Measurements from ENCODE around the gene TTN. TPM values are rescaled to one million over a fixed set of nuclear protein-coding genes. Genes with fewer than 3 reads are reported as not detected.

TTN gene
- total RNA-seq, 1 donor from 2014 or later = 2.0 TPM

DNA sequence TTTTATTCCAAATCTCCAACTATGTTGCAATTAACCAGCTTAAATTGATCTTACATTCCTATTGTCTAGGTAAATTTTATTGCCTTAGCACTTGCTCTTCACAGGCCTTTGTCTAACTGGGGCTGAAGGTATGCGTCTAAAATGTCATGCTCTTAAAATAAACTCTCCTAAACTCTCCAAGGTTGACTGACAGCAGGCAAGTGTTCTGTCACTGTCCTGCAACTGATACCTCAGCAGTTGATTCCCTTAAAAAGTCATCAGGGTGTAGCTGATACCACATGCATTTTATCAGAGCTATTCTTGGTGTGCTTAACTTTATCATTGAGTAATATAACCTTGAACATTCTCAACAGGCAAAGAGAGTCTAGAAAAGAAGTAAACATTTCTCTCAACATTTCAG, 680 bp downstream of the TTN start:
- no peaks in the 10 kb centered on the region for H3K27me3 ChIP-seq
- no peaks in the 10 kb centered on the region for H3K36me3 ChIP-seq
- no peak overlapping the region for H3K27ac ChIP-seq
- H3K4me1 ChIP-seq = no peaks in the 10 kb centered on the region
- TF ChIP-seq, protein P1, sequence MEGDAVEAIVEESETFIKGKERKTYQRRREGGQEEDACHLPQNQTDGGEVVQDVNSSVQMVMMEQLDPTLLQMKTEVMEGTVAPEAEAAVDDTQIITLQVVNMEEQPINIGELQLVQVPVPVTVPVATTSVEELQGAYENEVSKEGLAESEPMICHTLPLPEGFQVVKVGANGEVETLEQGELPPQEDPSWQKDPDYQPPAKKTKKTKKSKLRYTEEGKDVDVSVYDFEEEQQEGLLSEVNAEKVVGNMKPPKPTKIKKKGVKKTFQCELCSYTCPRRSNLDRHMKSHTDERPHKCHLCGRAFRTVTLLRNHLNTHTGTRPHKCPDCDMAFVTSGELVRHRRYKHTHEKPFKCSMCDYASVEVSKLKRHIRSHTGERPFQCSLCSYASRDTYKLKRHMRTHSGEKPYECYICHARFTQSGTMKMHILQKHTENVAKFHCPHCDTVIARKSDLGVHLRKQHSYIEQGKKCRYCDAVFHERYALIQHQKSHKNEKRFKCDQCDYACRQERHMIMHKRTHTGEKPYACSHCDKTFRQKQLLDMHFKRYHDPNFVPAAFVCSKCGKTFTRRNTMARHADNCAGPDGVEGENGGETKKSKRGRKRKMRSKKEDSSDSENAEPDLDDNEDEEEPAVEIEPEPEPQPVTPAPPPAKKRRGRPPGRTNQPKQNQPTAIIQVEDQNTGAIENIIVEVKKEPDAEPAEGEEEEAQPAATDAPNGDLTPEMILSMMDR (IDR thresholded peaks at IDR 0.05) = no peak
- TF ChIP-seq POLR2A (IDR thresholded peaks at IDR 0.05) (no peak), POLR2AphosphoS5 (IDR thresholded peaks at IDR 0.05; ENCODE audit: insufficient read depth in 1 of 2, low read depth in 1 of 2) (no peak)
- H3K4me3 ChIP-seq = no peak overlapping the region
- intact Hi-C loops (cut with DNase I) = no loop called here
- no peaks in the 10 kb centered on the region for H3K9me3 ChIP-seq
- DNase-seq (ENCODE audit: extremely low spot score in 2 of 2) = no peak

DNA sequence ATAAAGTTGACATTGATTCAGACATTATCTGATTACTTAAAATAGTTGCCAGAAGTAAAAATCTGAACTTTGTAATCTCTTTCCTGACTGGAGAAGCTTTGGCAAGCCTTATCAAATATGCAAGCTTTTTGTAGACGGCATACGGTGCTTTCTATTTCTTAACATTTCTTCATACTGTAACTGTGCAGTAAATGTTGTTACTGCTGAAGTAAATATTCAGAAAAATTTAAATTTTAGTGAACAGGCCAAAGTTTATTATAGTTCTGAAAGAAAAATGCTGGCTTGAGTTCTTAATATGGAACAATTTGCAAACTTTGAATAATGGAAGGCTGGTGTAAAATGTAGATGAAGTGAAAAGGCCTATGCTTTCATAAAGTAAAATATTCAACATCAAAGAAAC, 1.8 kb downstream of the TTN start:
- no peaks in the 10 kb centered on the region for H3K9me3 ChIP-seq
- H3K27ac ChIP-seq = no peak overlapping the region
- TF ChIP-seq, protein P1 (IDR thresholded peaks at IDR 0.05) = no peak
- no peak for TF ChIP-seq POLR2AphosphoS5 (IDR thresholded peaks at IDR 0.05; ENCODE audit: insufficient read depth in 1 of 2, low read depth in 1 of 2)
- no peak for TF ChIP-seq POLR2A (IDR thresholded peaks at IDR 0.05)
- no peaks in the 10 kb centered on the region for H3K4me1 ChIP-seq
- no peak overlapping the region for H3K4me3 ChIP-seq
- H3K27me3 ChIP-seq = no peaks in the 10 kb centered on the region
- no peak for DNase-seq (ENCODE audit: extremely low spot score in 2 of 2)
- H3K36me3 ChIP-seq = no peaks in the 10 kb centered on the region
- intact Hi-C loops (cut with DNase I) = no loop called here

DNA sequence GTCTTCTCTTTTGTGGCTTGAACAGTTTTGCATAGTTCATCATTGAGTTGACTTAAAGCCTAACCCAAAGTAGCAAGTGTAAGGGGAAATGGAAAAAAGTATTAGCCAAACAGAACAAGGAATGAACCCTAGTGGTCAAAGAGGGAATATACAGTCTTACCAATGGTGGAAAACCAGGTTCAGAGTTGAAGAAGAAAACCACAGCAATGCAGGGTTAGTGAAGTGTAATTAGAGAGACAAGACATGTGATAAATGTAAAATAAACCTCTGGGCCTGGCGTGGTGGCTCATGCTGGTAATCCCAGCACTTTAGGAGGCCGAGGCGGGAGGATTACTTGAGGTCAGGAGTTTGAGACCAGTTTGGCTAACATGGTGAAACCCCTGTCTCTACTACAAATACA, 2.4 kb downstream of the TTN start:
- Histone ChIP-seq H3K27ac (no peak overlapping the region), H3K4me1 (no peaks in the 10 kb centered on the region), H3K36me3 (no peaks in the 10 kb centered on the region), H3K27me3 (no peaks in the 10 kb centered on the region), H3K9me3 (no peaks in the 10 kb centered on the region), H3K4me3 (no peak overlapping the region)
- no peak for TF ChIP-seq POLR2A (IDR thresholded peaks at IDR 0.05)
- no peak for TF ChIP-seq POLR2AphosphoS5 (IDR thresholded peaks at IDR 0.05; ENCODE audit: insufficient read depth in 1 of 2, low read depth in 1 of 2)
- TF ChIP-seq, protein P1 (IDR thresholded peaks at IDR 0.05) = no peak
- intact Hi-C loops (cut with DNase I) = no loop called here
- no peak for DNase-seq (ENCODE audit: extremely low spot score in 2 of 2)

DNA sequence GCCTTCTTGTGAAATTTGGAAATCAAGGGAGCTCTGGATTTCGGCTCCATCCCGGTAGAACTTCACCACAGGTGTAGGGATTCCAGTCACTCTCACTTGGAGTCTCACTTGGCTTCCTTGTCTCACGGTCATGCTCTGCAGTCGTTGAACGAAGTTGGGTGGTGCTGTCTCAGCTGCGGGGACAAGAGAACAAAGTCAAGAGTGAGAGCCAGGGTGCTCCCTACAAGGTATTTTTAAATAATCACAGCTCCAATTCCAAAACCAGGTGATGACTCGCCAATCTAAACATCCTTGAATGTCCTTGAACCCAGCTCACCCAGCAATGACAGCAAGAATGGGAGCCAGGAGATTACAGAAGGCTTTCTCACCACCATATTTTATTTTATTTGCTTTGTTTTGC, 6.7 kb downstream of the TTN start:
- H3K27me3 ChIP-seq = no peaks in the 10 kb centered on the region
- no peak overlapping the region for H3K4me3 ChIP-seq
- no peaks in the 10 kb centered on the region for H3K36me3 ChIP-seq
- H3K9me3 ChIP-seq = no peaks in the 10 kb centered on the region
- TF ChIP-seq POLR2A (IDR thresholded peaks at IDR 0.05) = no peak
- no peak for TF ChIP-seq POLR2AphosphoS5 (IDR thresholded peaks at IDR 0.05; ENCODE audit: insufficient read depth in 1 of 2, low read depth in 1 of 2)
- TF ChIP-seq, protein P1 (IDR thresholded peaks at IDR 0.05) = no peak
- no peaks in the 10 kb centered on the region for H3K4me1 ChIP-seq
- intact Hi-C loops (cut with DNase I) = no loop called here
- no peak overlapping the region for H3K27ac ChIP-seq
- DNase-seq (ENCODE audit: extremely low spot score in 2 of 2) = no peak

DNA sequence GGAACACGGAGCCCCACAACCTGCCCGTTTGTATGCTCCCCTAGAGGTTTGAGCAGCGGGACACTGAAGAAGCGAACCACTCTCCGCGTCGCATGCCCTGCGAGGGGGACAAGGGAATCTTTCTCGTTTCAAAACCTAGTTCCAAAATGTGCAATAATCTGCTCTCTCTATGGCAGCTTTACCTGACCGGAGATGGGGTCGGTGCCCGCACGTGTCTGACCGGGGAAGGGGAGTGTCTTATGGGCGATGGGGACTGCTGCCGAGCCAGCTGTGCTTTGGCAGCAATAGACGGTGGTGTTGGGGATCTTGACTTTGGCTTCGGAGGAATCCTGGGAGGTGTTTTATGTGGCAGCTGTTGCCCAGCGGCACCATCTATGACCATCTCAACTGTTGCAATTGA, 7.9 kb downstream of the TTN start:
- Histone ChIP-seq H3K4me3 (no peak overlapping the region), H3K27ac (no peak overlapping the region), H3K9me3 (no peaks in the 10 kb centered on the region), H3K36me3 (no peaks in the 10 kb centered on the region), H3K27me3 (no peaks in the 10 kb centered on the region), H3K4me1 (no peaks in the 10 kb centered on the region)
- intact Hi-C loops (cut with DNase I) = no loop called here
- no peak for DNase-seq (ENCODE audit: extremely low spot score in 2 of 2)
- TF ChIP-seq, protein P1 (IDR thresholded peaks at IDR 0.05) = no peak
- no peak for TF ChIP-seq POLR2A (IDR thresholded peaks at IDR 0.05)
- no peak for TF ChIP-seq POLR2AphosphoS5 (IDR thresholded peaks at IDR 0.05; ENCODE audit: insufficient read depth in 1 of 2, low read depth in 1 of 2)

Data from vagina (tissue), 2 donors.